H1 (cell line): ENCODE data around the gene RARB. TPM values are rescaled to one million over a fixed set of nuclear protein-coding genes. Genes with fewer than 3 reads are reported as not detected.

ENCODE experiments used
- ATF2 ChIP-seq: IDR thresholded peaks from 2 replicates; pipeline ENCODE4 v1.6.1; 2012; ENCODE audit warnings: low read length, inconsistent platforms
- BCL11A ChIP-seq, 2 experiments: IDR thresholded peaks; one replicate each; pipeline ENCODE4 v1.6.1; 2011; ENCODE audit warnings: low read depth in 2 of 2, low read length in 2 of 2, mild to moderate bottlenecking in 2 of 2
- EGR1 ChIP-seq: IDR thresholded peaks from 2 replicates; pipeline ENCODE4 v1.6.1; 2011; ENCODE audit warnings: low read depth, low read length, borderline replicate concordance
- POLR2A ChIP-seq, 2 experiments: IDR thresholded peaks; 1 replicate in 1 of 2; 2 replicates in 1 of 2; pipeline ENCODE4 v1.6.1; 2011; ENCODE audit warnings: low read depth in 2 of 2, low read length in 2 of 2, mild to moderate bottlenecking in 2 of 2; ENCODE audit errors: control extremely low read depth in 1 of 2
- SAP30 ChIP-seq: fragments of 300-600 bp; sonication (generic); IDR thresholded peaks from 2 replicates; pipeline ENCODE4 v1.7.1; 2012; ENCODE audit warnings: low read length, moderate library complexity, mild to moderate bottlenecking, inconsistent platforms; ENCODE audit not compliant: insufficient read depth, insufficient replicate concordance
- SIN3A ChIP-seq, 2 experiments: IDR thresholded peaks in 1 of 2; conservative IDR thresholded peaks in 1 of 2; 2 replicates each; pipeline ENCODE4 v1.6.1; 2011 to 2012; ENCODE audit warnings: low read length in 2 of 2, improper control_type of control experiment in 1 of 2, low read depth in 1 of 2, mild to moderate bottlenecking in 1 of 2
- SP2 ChIP-seq: IDR thresholded peaks from 2 replicates; pipeline ENCODE4 v1.6.1; 2012; ENCODE audit warnings: mild to moderate bottlenecking, low read length, inconsistent platforms
- SUZ12 ChIP-seq: fragments of 200-600 bp; sonication (generic); IDR thresholded peaks from 2 replicates; pipeline ENCODE4 v1.6.1; 2012; ENCODE audit warnings: mild to moderate bottlenecking, inconsistent platforms, low read length, moderate library complexity, mixed read lengths
- ZNF274 ChIP-seq: IDR thresholded peaks from 2 replicates; pipeline ENCODE4 v1.7.0; 2012; ENCODE audit warnings: low read length, borderline replicate concordance; ENCODE audit errors: extremely low read depth
- polyA plus RNA-seq, 7 experiments: library from polyadenylated mRNA; depleted of rRNA in 3 of 7; stranded (reverse) in 5 of 7; unstranded in 2 of 7; fragments of >200 nt in 5 of 7; fragments of 200-250 nt in 2 of 7; gene quantifications; 1 replicate in 5 of 7; 2 replicates in 1 of 7; 4 replicates in 1 of 7; pipeline versions ENCODE4 v1.2.1 to v1.2.3, GENCODE V29; 2011 to 2013; ENCODE audit warnings: missing spikeins in 2 of 7, mixed read lengths in 2 of 7
- total RNA-seq: library from RNA; stranded (reverse); fragmentation: NEBNext Ultra II Directional; extraction: Animal tissue kit (Norgen Biotek cat#: 25700); gene quantifications from 2 replicates; pipeline ENCODE4 v1.2.1, GENCODE V29; 2021

The RARB gene
- total and polyA plus RNA-seq, 2 of the 8 experiments (the other 6 are each of a cell fraction or from before 2014, with no cell fraction given): 0.15 to 0.22 TPM

GRCh38 chr3:25404569-25404968 lies 23.5 kb upstream of the RARB start (continued):
- no peak for TF ChIP-seq SAP30
- no peak for TF ChIP-seq POLR2A (IDR thresholded peaks at IDR 0.05; ENCODE audit: control extremely low read depth in 1 of 2, low read depth in 2 of 2, low read length in 2 of 2)
- no peak for TF ChIP-seq EGR1
- no peak for TF ChIP-seq ZNF274
- TF ChIP-seq SUZ12: no peak
- TF ChIP-seq ATF2: no peak
- TF ChIP-seq SIN3A (conservative IDR thresholded peaks at IDR 0.05 in 1 of 2, IDR thresholded peaks at IDR 0.05 in 1 of 2; ENCODE audit: low read depth in 1 of 2, low read length in 2 of 2): no peak
- no peak for TF ChIP-seq SP2
- TF ChIP-seq BCL11A (IDR thresholded peaks at IDR 0.05; ENCODE audit: low read depth in 2 of 2, low read length in 2 of 2): no peak
